HepG2 (cell line): ENCODE results near the gene HTR6. TPM values are rescaled to one million over a fixed set of nuclear protein-coding genes. Genes with fewer than 3 reads are reported as not detected.

Source experiments
- BCL6 ChIP-seq: IDR thresholded peaks from 2 replicates; pipeline ENCODE4 v1.6.1; 2016; ENCODE audit warnings: missing genetic modification reagents, missing compliant biosample characterization
- ERF ChIP-seq: IDR thresholded peaks from 2 replicates; pipeline ENCODE4 v1.6.1; 2018; ENCODE audit warnings: missing biosample characterization, missing genetic modification reagents
- ZBTB1 ChIP-seq: sonication (generic); formaldehyde crosslinking; IDR thresholded peaks from 2 replicates; pipeline ENCODE4 v1.4.0; 2020; ENCODE audit warnings: missing genetic modification reagents, borderline replicate concordance
- ZSCAN20 ChIP-seq: sonication (generic); formaldehyde crosslinking; IDR thresholded peaks from 2 replicates; pipeline ENCODE4 v1.4.0; 2020; ENCODE audit warnings: missing genetic modification reagents, mild to moderate bottlenecking, borderline replicate concordance
- polyA plus RNA-seq, 8 experiments: library from polyadenylated mRNA; depleted of rRNA in 3 of 8; stranded (reverse) in 7 of 8; unstranded in 1 of 8; fragments of >200 nt; fragmentation: Illumina TruSeq in 4 of 8; extraction: Trizol in 4 of 8; gene quantifications; 2 replicates each; pipeline versions ENCODE4 v1.2.1 to v1.2.3, GENCODE V29; 2011 to 2016; ENCODE audit warnings: low read depth in 4 of 8, missing spikeins in 1 of 8, mixed read lengths in 1 of 8; ENCODE audit not compliant: insufficient read depth in 1 of 8
- total RNA-seq, 5 experiments: library from RNA; depleted of rRNA; stranded (reverse); fragments of >200 nt; fragmentation: Illumina TruSeq; extraction: Trizol; gene quantifications; 2 replicates each; pipeline ENCODE4 v1.2.3, GENCODE V29; 2016; ENCODE audit warnings: low read depth in 1 of 5
- TF ChIP-seq, protein P1 (sequence below): sonication (generic); formaldehyde crosslinking; IDR thresholded peaks from 2 replicates; pipeline ENCODE4 v1.5.0; 2020; ENCODE audit warnings: missing genetic modification reagents
- TF ChIP-seq, protein P2 (sequence below): sonication (generic); formaldehyde crosslinking; IDR thresholded peaks from 2 replicates; pipeline ENCODE4; 2020; ENCODE audit warnings: missing genetic modification reagents, mild to moderate bottlenecking, borderline replicate concordance
- TF ChIP-seq, protein P3 (sequence below): sonication (generic); formaldehyde crosslinking; IDR thresholded peaks from 2 replicates; pipeline ENCODE4 v1.4.0; 2020; ENCODE audit warnings: mild to moderate bottlenecking, missing genetic modification reagents, borderline replicate concordance
- TF ChIP-seq, protein P4 (sequence below): sonication (generic); formaldehyde crosslinking; IDR thresholded peaks from 2 replicates; pipeline ENCODE4 v1.5.0; 2020; ENCODE audit warnings: mild to moderate bottlenecking, missing genetic modification reagents, borderline replicate concordance
- TF ChIP-seq, protein P5 (sequence below): sonication (generic); formaldehyde crosslinking; IDR thresholded peaks from 2 replicates; pipeline ENCODE4 v1.8.1; 2023; ENCODE audit warnings: mild to moderate bottlenecking, missing genetic modification reagents, borderline replicate concordance
- TF ChIP-seq, protein P6 (sequence below): sonication (generic); formaldehyde crosslinking; IDR thresholded peaks from 2 replicates; pipeline ENCODE4 v1.4.0; 2020; ENCODE audit warnings: mild to moderate bottlenecking, missing genetic modification reagents
- TF ChIP-seq, protein P7 (sequence below): sonication (generic); formaldehyde crosslinking; IDR thresholded peaks from 2 replicates; pipeline ENCODE4 v1.4.0; 2020; ENCODE audit warnings: low read depth, mild to moderate bottlenecking, missing genetic modification reagents

The HTR6 gene
- total and polyA plus RNA-seq, 2 of the 13 experiments (the other 11 are each of a cell fraction or from before 2014, with no cell fraction given), result 0.04 TPM; not detected in 1

DNA sequence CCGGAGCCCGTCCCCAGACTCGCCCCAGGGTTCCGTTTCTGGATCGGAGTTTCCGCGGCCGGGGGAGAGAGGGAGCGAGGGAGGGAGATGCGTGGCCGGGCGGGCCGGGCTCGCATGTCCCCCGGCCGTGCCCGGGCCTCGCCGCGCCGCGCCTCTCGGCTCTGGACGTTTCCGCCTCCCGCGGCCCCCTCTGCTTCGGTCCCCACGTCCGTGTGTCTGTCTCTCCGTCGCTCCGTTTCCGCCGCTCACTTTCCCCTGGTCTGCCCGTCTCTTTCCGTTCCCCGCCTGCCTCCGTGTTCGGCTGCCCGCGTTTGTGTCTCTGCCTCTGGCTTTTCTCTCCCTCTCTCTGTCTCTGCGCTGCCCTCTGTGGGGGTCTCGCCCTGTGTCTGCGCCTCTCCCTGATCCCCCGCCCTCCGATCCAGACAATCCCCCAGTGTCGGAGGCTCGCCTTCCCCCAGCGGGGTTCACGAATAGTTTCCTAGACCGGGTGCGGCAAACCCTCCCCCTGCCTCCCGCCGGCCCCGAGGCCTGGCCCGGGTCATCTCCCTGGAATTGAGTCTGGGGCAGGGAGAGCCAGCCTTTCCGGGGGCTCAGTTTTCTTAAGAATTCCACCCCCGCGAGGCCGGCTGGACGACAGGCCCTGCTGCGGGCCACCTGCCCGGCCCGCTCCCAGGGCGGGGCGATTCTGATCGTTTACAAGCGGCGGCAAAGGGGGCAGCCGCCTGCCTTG, 19.8 kb upstream of the HTR6 start (continued):
- TF ChIP-seq, protein P1, sequence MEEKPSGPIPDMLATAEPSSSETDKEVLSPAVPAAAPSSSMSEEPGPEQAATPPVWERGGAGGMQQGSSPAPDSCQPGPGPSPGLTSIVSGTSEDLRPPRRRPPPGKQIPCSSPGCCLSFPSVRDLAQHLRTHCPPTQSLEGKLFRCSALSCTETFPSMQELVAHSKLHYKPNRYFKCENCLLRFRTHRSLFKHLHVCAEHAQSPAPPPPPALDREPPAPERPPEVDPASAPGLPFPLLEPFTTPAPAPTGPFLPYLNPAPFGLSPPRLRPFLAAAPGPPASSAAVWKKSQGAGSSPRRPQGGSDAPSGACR (CRISPR knock-in tag), result 0 out of 2 replicates have a peak, but pooled peaks have one; percentile 49
- TF ChIP-seq, protein P2, sequence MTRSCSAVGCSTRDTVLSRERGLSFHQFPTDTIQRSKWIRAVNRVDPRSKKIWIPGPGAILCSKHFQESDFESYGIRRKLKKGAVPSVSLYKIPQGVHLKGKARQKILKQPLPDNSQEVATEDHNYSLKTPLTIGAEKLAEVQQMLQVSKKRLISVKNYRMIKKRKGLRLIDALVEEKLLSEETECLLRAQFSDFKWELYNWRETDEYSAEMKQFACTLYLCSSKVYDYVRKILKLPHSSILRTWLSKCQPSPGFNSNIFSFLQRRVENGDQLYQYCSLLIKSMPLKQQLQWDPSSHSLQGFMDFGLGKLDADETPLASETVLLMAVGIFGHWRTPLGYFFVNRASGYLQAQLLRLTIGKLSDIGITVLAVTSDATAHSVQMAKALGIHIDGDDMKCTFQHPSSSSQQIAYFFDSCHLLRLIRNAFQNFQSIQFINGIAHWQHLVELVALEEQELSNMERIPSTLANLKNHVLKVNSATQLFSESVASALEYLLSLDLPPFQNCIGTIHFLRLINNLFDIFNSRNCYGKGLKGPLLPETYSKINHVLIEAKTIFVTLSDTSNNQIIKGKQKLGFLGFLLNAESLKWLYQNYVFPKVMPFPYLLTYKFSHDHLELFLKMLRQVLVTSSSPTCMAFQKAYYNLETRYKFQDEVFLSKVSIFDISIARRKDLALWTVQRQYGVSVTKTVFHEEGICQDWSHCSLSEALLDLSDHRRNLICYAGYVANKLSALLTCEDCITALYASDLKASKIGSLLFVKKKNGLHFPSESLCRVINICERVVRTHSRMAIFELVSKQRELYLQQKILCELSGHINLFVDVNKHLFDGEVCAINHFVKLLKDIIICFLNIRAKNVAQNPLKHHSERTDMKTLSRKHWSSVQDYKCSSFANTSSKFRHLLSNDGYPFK (CRISPR knock-in tag), result no peak
- TF ChIP-seq, protein P3, sequence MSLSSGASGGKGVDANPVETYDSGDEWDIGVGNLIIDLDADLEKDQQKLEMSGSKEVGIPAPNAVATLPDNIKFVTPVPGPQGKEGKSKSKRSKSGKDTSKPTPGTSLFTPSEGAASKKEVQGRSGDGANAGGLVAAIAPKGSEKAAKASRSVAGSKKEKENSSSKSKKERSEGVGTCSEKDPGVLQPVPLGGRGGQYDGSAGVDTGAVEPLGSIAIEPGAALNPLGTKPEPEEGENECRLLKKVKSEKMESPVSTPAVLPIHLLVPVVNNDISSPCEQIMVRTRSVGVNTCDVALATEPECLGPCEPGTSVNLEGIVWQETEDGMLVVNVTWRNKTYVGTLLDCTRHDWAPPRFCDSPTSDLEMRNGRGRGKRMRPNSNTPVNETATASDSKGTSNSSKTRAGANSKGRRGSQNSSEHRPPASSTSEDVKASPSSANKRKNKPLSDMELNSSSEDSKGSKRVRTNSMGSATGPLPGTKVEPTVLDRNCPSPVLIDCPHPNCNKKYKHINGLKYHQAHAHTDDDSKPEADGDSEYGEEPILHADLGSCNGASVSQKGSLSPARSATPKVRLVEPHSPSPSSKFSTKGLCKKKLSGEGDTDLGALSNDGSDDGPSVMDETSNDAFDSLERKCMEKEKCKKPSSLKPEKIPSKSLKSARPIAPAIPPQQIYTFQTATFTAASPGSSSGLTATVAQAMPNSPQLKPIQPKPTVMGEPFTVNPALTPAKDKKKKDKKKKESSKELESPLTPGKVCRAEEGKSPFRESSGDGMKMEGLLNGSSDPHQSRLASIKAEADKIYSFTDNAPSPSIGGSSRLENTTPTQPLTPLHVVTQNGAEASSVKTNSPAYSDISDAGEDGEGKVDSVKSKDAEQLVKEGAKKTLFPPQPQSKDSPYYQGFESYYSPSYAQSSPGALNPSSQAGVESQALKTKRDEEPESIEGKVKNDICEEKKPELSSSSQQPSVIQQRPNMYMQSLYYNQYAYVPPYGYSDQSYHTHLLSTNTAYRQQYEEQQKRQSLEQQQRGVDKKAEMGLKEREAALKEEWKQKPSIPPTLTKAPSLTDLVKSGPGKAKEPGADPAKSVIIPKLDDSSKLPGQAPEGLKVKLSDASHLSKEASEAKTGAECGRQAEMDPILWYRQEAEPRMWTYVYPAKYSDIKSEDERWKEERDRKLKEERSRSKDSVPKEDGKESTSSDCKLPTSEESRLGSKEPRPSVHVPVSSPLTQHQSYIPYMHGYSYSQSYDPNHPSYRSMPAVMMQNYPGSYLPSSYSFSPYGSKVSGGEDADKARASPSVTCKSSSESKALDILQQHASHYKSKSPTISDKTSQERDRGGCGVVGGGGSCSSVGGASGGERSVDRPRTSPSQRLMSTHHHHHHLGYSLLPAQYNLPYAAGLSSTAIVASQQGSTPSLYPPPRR (CRISPR knock-in tag), result no peak
- TF ChIP-seq, protein P4, sequence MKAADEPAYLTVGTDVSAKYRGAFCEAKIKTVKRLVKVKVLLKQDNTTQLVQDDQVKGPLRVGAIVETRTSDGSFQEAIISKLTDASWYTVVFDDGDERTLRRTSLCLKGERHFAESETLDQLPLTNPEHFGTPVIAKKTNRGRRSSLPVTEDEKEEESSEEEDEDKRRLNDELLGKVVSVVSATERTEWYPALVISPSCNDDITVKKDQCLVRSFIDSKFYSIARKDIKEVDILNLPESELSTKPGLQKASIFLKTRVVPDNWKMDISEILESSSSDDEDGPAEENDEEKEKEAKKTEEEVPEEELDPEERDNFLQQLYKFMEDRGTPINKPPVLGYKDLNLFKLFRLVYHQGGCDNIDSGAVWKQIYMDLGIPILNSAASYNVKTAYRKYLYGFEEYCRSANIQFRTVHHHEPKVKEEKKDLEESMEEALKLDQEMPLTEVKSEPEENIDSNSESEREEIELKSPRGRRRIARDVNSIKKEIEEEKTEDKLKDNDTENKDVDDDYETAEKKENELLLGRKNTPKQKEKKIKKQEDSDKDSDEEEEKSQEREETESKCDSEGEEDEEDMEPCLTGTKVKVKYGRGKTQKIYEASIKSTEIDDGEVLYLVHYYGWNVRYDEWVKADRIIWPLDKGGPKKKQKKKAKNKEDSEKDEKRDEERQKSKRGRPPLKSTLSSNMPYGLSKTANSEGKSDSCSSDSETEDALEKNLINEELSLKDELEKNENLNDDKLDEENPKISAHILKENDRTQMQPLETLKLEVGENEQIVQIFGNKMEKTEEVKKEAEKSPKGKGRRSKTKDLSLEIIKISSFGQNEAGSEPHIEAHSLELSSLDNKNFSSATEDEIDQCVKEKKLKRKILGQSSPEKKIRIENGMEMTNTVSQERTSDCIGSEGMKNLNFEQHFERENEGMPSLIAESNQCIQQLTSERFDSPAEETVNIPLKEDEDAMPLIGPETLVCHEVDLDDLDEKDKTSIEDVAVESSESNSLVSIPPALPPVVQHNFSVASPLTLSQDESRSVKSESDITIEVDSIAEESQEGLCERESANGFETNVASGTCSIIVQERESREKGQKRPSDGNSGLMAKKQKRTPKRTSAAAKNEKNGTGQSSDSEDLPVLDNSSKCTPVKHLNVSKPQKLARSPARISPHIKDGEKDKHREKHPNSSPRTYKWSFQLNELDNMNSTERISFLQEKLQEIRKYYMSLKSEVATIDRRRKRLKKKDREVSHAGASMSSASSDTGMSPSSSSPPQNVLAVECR (CRISPR knock-in tag), result peak; percentile 39; the same call in 1 of the 2 replicates
- TF ChIP-seq ZBTB1, result no peak
- TF ChIP-seq, protein P5, sequence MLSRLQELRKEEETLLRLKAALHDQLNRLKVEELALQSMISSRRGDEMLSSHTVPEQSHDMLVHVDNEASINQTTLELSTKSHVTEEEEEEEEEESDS (CRISPR knock-in tag), result no peak
- TF ChIP-seq ERF (CRISPR knock-in tag), result no peak
- TF ChIP-seq BCL6 (CRISPR knock-in tag), result peak; percentile 32; the same call in 1 of the 2 replicates
- TF ChIP-seq ZSCAN20 (CRISPR knock-in tag), result peak; percentile 46; the same call in 1 of the 2 replicates
- TF ChIP-seq, protein P6, sequence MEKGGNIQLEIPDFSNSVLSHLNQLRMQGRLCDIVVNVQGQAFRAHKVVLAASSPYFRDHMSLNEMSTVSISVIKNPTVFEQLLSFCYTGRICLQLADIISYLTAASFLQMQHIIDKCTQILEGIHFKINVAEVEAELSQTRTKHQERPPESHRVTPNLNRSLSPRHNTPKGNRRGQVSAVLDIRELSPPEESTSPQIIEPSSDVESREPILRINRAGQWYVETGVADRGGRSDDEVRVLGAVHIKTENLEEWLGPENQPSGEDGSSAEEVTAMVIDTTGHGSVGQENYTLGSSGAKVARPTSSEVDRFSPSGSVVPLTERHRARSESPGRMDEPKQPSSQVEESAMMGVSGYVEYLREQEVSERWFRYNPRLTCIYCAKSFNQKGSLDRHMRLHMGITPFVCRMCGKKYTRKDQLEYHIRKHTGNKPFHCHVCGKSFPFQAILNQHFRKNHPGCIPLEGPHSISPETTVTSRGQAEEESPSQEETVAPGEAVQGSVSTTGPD (CRISPR knock-in tag), result no peak
- TF ChIP-seq, protein P7, sequence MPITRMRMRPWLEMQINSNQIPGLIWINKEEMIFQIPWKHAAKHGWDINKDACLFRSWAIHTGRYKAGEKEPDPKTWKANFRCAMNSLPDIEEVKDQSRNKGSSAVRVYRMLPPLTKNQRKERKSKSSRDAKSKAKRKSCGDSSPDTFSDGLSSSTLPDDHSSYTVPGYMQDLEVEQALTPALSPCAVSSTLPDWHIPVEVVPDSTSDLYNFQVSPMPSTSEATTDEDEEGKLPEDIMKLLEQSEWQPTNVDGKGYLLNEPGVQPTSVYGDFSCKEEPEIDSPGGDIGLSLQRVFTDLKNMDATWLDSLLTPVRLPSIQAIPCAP (CRISPR knock-in tag), result no peak
